HCT116 (cell line): ENCODE measurements around the gene FAM53B. TPM values are rescaled to one million over a fixed set of nuclear protein-coding genes. Genes with fewer than 3 reads are reported as not detected.

Source experiments
- ATAC-seq: fragments of 200-7000 bp; cut with Tn5 transposase; 2 replicates; pipeline ENCODE4 v1.9.1; 2020; ENCODE audit warnings: mild to moderate bottlenecking, moderate library complexity
- BruUV-seq: library from RNA; stranded (reverse); fragments of 400-500 nt; replicated peaks from 2 replicates; lab custom pipeline; 2021; lab: Mats Ljungman, UMichigan
- CTCF ChIA-PET: fragments of 300-600 bp; sonication (Branson Sonifier 250); formaldehyde crosslinking; loops from one replicate; lab custom pipeline; 2021; ENCODE audit warnings: antibody characterized with exemption; lab: Charles Lee
- POLR2A ChIA-PET: fragments of 300-600, 350-600 bp; sonication (Branson Sonifier 250); formaldehyde crosslinking; loops from one replicate; lab custom pipeline; 2021; ENCODE audit warnings: antibody characterized with exemption; lab: Charles Lee
- RAD21 ChIA-PET, 2 experiments: fragments of 300-600 bp; sonication (Branson Sonifier 250); formaldehyde crosslinking; loops; one replicate each; lab custom pipeline; 2023; ENCODE audit warnings: low total read pairs in 2 of 2; ENCODE audit not compliant: uncharacterized antibody in 2 of 2, unreplicated experiment in 2 of 2, low non-redundant PET in 1 of 2; lab: Charles Lee
- DNase-seq: peaks from one replicate; pipeline ENCODE4 v3.0.0-alpha.2; 2010; ENCODE audit warnings: low read depth, low spot score
- H2AFZ ChIP-seq: fragments of 200-600 bp; shearing (Covaris generic), sonication (generic); 2 replicates; pipeline ENCODE4 v1.6.1; 2017; ENCODE audit warnings: low read depth, mixed run types, mixed read lengths, antibody characterized with exemption, low read length; ENCODE audit not compliant: poor library complexity, severe bottlenecking
- H3K27ac ChIP-seq: 2 replicates; pipeline ENCODE4 v1.5.1; 2012; ENCODE audit warnings: low read depth, low read length
- H3K27me3 ChIP-seq: fragments of 200-600 bp; sonication (generic); 2 replicates; pipeline ENCODE4 v1.6.1; 2016; ENCODE audit warnings: mixed run types, low read length, mixed read lengths; ENCODE audit not compliant: insufficient read depth
- H3K36me3 ChIP-seq, 2 experiments: fragments of 200-500 bp in 1 of 2; fragments of 200-600 bp in 1 of 2; sonication (Bioruptor generic) in 1 of 2; sonication (generic) in 1 of 2; 2 replicates each; pipeline versions ENCODE4 v1.5.1 to v1.6.1; 2014 to 2016; ENCODE audit warnings: low read length in 2 of 2, inconsistent platforms in 1 of 2, mixed read lengths in 1 of 2, mixed run types in 1 of 2; ENCODE audit not compliant: insufficient read depth in 2 of 2, control insufficient read depth in 1 of 2
- H3K4me1 ChIP-seq, 2 experiments: fragments of 200-600 bp in 1 of 2; sonication (generic) in 1 of 2; 2 replicates each; pipeline versions ENCODE4 v1.5.1 to v1.6.1; 2012 to 2017; ENCODE audit warnings: low read length in 2 of 2, inconsistent platforms in 1 of 2, mild to moderate bottlenecking in 1 of 2, mixed read lengths in 1 of 2, mixed run types in 1 of 2, moderate library complexity in 1 of 2; ENCODE audit not compliant: insufficient read depth in 2 of 2, control insufficient read depth in 1 of 2
- H3K4me2 ChIP-seq: fragments of 200-600 bp; sonication (generic); 2 replicates; pipeline ENCODE4 v1.6.1; 2017; ENCODE audit warnings: mixed run types, low read length, mixed read lengths
- H3K4me3 ChIP-seq, 2 experiments: fragments of 200-600 bp in 1 of 2; sonication (generic) in 1 of 2; replicated peaks in 1 of 2; 2 replicates each; pipeline ENCODE4 v1.5.1; 2011 to 2016; ENCODE audit warnings: low read length in 2 of 2, control low read depth in 1 of 2, low read depth in 1 of 2, mild to moderate bottlenecking in 1 of 2, mixed read lengths in 1 of 2, mixed run types in 1 of 2
- H3K79me2 ChIP-seq: fragments of 200-600 bp; sonication (generic); 2 replicates; pipeline ENCODE4 v1.6.1; 2017; ENCODE audit warnings: mild to moderate bottlenecking, mixed run types, low read length, moderate library complexity, mixed read lengths; ENCODE audit not compliant: insufficient read depth
- H3K9ac ChIP-seq: fragments of 200-600 bp; sonication (generic); 2 replicates; pipeline ENCODE4 v1.6.1; 2016; ENCODE audit warnings: low read length, mixed read lengths
- H3K9me2 ChIP-seq: fragments of 200-600 bp; sonication (generic), shearing (Covaris generic); 2 replicates; pipeline ENCODE4 v1.6.1; 2017; ENCODE audit warnings: mixed run types, mild to moderate bottlenecking, moderate library complexity; ENCODE audit not compliant: insufficient read depth
- H3K9me3 ChIP-seq, 2 experiments: fragments of 200-500 bp in 1 of 2; fragments of 200-600 bp in 1 of 2; sonication (Bioruptor generic) in 1 of 2; sonication (generic) in 1 of 2; 2 replicates each; pipeline ENCODE4 v1.6.1; 2014 to 2017; ENCODE audit warnings: low read length in 2 of 2, mixed read lengths in 2 of 2, inconsistent platforms in 1 of 2, low read depth in 1 of 2, mild to moderate bottlenecking in 1 of 2, mixed run types in 1 of 2, moderate library complexity in 1 of 2; ENCODE audit not compliant: control insufficient read depth in 1 of 2, insufficient read depth in 1 of 2
- H4K20me1 ChIP-seq: fragments of 200-600 bp; sonication (generic), shearing (Covaris generic); 2 replicates; pipeline ENCODE4 v1.6.1; 2017; ENCODE audit warnings: mixed run types, mild to moderate bottlenecking, moderate library complexity; ENCODE audit not compliant: insufficient read depth
- ATF3 ChIP-seq: IDR thresholded peaks from 2 replicates; pipeline ENCODE4 v1.6.1; 2012
- CBX3 ChIP-seq: IDR thresholded peaks from 2 replicates; pipeline ENCODE4 v1.6.1; 2012; ENCODE audit warnings: low read depth
- CEBPB ChIP-seq: IDR thresholded peaks from 2 replicates; pipeline ENCODE4 v1.6.1; 2012; ENCODE audit warnings: low read depth
- CTCF ChIP-seq, 3 experiments: fragments of 200-600 bp in 1 of 3; sonication (generic) in 1 of 3; IDR thresholded peaks in 2 of 3; conservative IDR thresholded peaks in 1 of 3; 2 replicates each; pipeline ENCODE4 v1.5.1; 2012 to 2017; ENCODE audit warnings: low read depth in 2 of 3, low read length in 2 of 3, antibody characterized with exemption in 1 of 3, borderline replicate concordance in 1 of 3, control low read depth in 1 of 3, mild to moderate bottlenecking in 1 of 3, mixed read lengths in 1 of 3, mixed run types in 1 of 3, moderate library complexity in 1 of 3; ENCODE audit not compliant: insufficient read depth in 1 of 3
- EGR1 ChIP-seq: IDR thresholded peaks from 2 replicates; pipeline ENCODE4 v1.6.1; 2012; ENCODE audit warnings: low read depth
- ELF1 ChIP-seq: IDR thresholded peaks from 2 replicates; pipeline ENCODE4 v1.6.1; 2012; ENCODE audit warnings: low read depth, borderline replicate concordance
- FOSL1 ChIP-seq: IDR thresholded peaks from 2 replicates; pipeline ENCODE4 v1.6.1; 2012; ENCODE audit warnings: low read depth
- JUND ChIP-seq: IDR thresholded peaks from 2 replicates; pipeline ENCODE4 v1.6.1; 2012
- POLR2A ChIP-seq: IDR thresholded peaks from 2 replicates; pipeline ENCODE4 v1.7.0; 2011; ENCODE audit warnings: borderline replicate concordance; ENCODE audit not compliant: insufficient read depth, insufficient read length; ENCODE audit errors: extremely low read depth
- RAD21 ChIP-seq: IDR thresholded peaks from 2 replicates; pipeline ENCODE4 v1.6.1; 2012; ENCODE audit warnings: low read depth, mild to moderate bottlenecking
- REST ChIP-seq: IDR thresholded peaks from 2 replicates; pipeline ENCODE4 v1.6.1; 2012; ENCODE audit warnings: low read depth
- SIN3A ChIP-seq: IDR thresholded peaks from 2 replicates; pipeline ENCODE4 v1.6.1; 2012; ENCODE audit warnings: low read depth
- SP1 ChIP-seq: IDR thresholded peaks from 2 replicates; pipeline ENCODE4 v1.6.1; 2012; ENCODE audit warnings: low read depth
- SRF ChIP-seq: IDR thresholded peaks from 2 replicates; pipeline ENCODE4 v1.6.1; 2012; ENCODE audit warnings: low read depth
- TCF7L2 ChIP-seq: IDR thresholded peaks from 2 replicates; pipeline ENCODE4 v1.7.0; 2011; ENCODE audit warnings: borderline replicate concordance, inconsistent platforms; ENCODE audit not compliant: insufficient read depth, insufficient read length; ENCODE audit errors: extremely low read depth
- YY1 ChIP-seq: IDR thresholded peaks from 2 replicates; pipeline ENCODE4 v1.6.1; 2011; ENCODE audit warnings: low read length, low read depth, moderate library complexity, mild to moderate bottlenecking; ENCODE audit not compliant: insufficient replicate concordance; ENCODE audit errors: extremely low read depth
- ZFX ChIP-seq: fragments of 450-650 bp; IDR thresholded peaks from 2 replicates; pipeline ENCODE4 v1.6.1; 2017
- ZNF274 ChIP-seq: fragments of 200-500 bp; sonication (Bioruptor generic); IDR thresholded peaks from 2 replicates; pipeline ENCODE4 v1.6.1; 2014; ENCODE audit warnings: mild to moderate bottlenecking, low read depth, low read length, inconsistent platforms
- intact Hi-C: fragments of 100-400 bp; cut with micrococcal nuclease; formaldehyde crosslinking; loops from 2 replicates; pipeline ENCODE4 v1.10.0; 2022
- total RNA-seq: library from RNA; stranded (reverse); gene quantifications from one replicate; pipeline ENCODE4 v1.2.1, GENCODE V29; 2021; ENCODE audit not compliant: unreplicated experiment
- TF ChIP-seq, protein P1 (sequence below): IDR thresholded peaks from 2 replicates; pipeline ENCODE4 v1.6.1; 2011; ENCODE audit warnings: mild to moderate bottlenecking, low read length, moderate library complexity; ENCODE audit not compliant: insufficient replicate concordance; ENCODE audit errors: extremely low read depth
- TF ChIP-seq, protein P2 (sequence below): IDR thresholded peaks from 2 replicates; pipeline ENCODE4 v1.6.1; 2012

FAM53B gene
- total RNA-seq, 1 experiment from 2014 or later: 19.6 TPM

- Histone ChIP-seq H3K36me3 (no peaks in the 10 kb centered on the region; a peak in 1 of 4 replicates), H3K4me2 (no peak overlapping the region), H3K9me2 (no peaks in the 10 kb centered on the region), H2AFZ (no peak overlapping the region), H3K79me2 (no peaks in the 10 kb centered on the region), H3K9me3 (no peaks in the 10 kb centered on the region), H3K27ac (no peak overlapping the region), H3K27me3 (no peaks in the 10 kb centered on the region), H3K4me1 (peaks cover 7 to 17% of the 10 kb centered on the region in 2 experiments; a peak in 3 of 4 replicates), H3K9ac (no peak overlapping the region), H4K20me1 (no peaks in the 10 kb centered on the region), H3K4me3 (no peak overlapping the region)
- no peak for TF ChIP-seq TCF7L2
- no peak for TF ChIP-seq POLR2A
- no peak for TF ChIP-seq ZNF274
- no peak for TF ChIP-seq ZFX
- no peak for TF ChIP-seq ELF1
- no peak for TF ChIP-seq ATF3
- no peak for TF ChIP-seq REST
- TF ChIP-seq CBX3: no peak
- no peak for TF ChIP-seq SIN3A
- no peak for TF ChIP-seq CEBPB
- TF ChIP-seq RAD21: no peak
- no peak for TF ChIP-seq SP1
- TF ChIP-seq, protein P1, sequence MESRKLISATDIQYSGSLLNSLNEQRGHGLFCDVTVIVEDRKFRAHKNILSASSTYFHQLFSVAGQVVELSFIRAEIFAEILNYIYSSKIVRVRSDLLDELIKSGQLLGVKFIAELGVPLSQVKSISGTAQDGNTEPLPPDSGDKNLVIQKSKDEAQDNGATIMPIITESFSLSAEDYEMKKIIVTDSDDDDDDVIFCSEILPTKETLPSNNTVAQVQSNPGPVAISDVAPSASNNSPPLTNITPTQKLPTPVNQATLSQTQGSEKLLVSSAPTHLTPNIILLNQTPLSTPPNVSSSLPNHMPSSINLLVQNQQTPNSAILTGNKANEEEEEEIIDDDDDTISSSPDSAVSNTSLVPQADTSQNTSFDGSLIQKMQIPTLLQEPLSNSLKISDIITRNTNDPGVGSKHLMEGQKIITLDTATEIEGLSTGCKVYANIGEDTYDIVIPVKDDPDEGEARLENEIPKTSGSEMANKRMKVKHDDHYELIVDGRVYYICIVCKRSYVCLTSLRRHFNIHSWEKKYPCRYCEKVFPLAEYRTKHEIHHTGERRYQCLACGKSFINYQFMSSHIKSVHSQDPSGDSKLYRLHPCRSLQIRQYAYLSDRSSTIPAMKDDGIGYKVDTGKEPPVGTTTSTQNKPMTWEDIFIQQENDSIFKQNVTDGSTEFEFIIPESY: no peak
- TF ChIP-seq FOSL1: no peak
- no peak for TF ChIP-seq SRF
- no peak for TF ChIP-seq EGR1
- TF ChIP-seq YY1: no peak
- TF ChIP-seq, protein P2, sequence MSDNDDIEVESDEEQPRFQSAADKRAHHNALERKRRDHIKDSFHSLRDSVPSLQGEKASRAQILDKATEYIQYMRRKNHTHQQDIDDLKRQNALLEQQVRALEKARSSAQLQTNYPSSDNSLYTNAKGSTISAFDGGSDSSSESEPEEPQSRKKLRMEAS: no peak
- no peak for TF ChIP-seq CTCF (IDR thresholded peaks at IDR 0.05 in 2 of 3, conservative IDR thresholded peaks at IDR 0.05 in 1 of 3; ENCODE audit: borderline replicate concordance in 1 of 3, insufficient read depth in 1 of 3, low read depth in 2 of 3, low read length in 2 of 3)
- TF ChIP-seq JUND: no peak
- RAD21 ChIA-PET: no interaction called here
- CTCF ChIA-PET: no interaction called here
- POLR2A ChIA-PET: no interaction called here
- BruUV-seq: no TSS peak
- no peak for DNase-seq
- ATAC-seq: no peak
- intact Hi-C loops: no loop called here
Observed at GRCh38 chr10:124669824-124670654, 74.1 kb downstream of the FAM53B start.
